Uterus (tissue), 2 donors: ENCODE measurements around the gene SLC35A4.

Experiments
- POLR2A ChIP-seq, 2 donors: fragments of 450-650 bp; IDR thresholded peaks; one replicate each; pipeline ENCODE4 v1.6.1; 2016; ENCODE audit warnings: antibody characterized with exemption in 2 of 2, mild to moderate bottlenecking in 1 of 2, moderate library complexity in 1 of 2
- TF ChIP-seq, protein P1 (sequence below), 4 experiments: fragments of 200-600 bp in 2 of 4; fragments of 450-650 bp in 2 of 4; sonication (generic) in 2 of 4; IDR thresholded peaks; one replicate each; pipeline ENCODE4 v1.5.1; 2016 to 2019; ENCODE audit warnings: antibody characterized with exemption in 4 of 4, mild to moderate bottlenecking in 2 of 4, moderate library complexity in 1 of 4

DNA sequence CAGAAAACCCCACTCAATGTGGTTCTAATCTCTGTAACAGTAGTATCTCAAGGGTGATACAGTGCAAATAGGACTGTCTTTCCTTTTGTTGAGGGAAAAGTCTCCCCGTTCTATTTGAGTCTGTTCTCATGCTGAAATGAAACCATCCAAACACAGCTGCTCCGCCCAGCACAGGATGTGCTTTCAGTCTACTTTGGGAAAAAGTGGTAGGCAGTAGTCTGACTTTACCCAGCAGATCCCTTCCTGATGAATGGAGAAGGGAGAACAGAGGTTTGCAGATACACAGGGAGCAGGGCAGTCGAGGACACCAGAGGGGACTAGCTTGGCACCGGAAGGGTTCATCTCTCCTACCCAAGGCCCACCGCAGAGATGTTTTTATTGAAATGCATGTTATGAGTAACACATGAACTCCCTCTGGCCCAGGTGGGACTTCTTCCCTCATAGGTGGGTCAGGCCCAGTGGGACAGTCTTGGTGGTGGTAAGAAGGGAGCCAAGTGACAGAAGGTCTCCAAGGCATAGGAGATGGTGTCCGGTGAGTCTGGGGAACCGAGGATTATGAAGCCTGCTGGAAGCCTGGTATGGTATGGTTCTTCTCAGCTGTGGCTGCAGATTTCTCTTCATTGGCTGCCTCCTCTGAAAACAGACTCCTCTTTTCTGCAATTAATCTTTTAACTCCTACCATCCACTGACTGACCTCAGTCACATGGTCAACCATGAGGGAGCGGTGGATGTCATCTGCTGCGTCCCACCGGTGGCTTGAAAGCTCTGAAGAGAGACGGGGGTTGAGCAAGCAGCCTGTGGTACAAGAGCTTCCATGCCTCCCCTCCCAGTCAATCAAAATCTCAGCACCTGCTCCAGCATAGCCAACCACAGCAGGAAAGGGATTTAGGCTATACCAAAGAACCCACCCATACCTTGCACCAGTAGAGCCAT is 14.2 kb upstream of the SLC35A4 start:
- TF ChIP-seq, protein P1, sequence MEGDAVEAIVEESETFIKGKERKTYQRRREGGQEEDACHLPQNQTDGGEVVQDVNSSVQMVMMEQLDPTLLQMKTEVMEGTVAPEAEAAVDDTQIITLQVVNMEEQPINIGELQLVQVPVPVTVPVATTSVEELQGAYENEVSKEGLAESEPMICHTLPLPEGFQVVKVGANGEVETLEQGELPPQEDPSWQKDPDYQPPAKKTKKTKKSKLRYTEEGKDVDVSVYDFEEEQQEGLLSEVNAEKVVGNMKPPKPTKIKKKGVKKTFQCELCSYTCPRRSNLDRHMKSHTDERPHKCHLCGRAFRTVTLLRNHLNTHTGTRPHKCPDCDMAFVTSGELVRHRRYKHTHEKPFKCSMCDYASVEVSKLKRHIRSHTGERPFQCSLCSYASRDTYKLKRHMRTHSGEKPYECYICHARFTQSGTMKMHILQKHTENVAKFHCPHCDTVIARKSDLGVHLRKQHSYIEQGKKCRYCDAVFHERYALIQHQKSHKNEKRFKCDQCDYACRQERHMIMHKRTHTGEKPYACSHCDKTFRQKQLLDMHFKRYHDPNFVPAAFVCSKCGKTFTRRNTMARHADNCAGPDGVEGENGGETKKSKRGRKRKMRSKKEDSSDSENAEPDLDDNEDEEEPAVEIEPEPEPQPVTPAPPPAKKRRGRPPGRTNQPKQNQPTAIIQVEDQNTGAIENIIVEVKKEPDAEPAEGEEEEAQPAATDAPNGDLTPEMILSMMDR (IDR thresholded peaks at IDR 0.05), result no peak
- no peak for TF ChIP-seq POLR2A (IDR thresholded peaks at IDR 0.05)
